ENCODE measurements around the gene APOL1.
"Not testable (repeated sequence)": the region's sequence is repeated elsewhere in the genome, so short reads cannot be mapped to it uniquely, and the experiment has no call there.

APOL1 gene

DNA sequence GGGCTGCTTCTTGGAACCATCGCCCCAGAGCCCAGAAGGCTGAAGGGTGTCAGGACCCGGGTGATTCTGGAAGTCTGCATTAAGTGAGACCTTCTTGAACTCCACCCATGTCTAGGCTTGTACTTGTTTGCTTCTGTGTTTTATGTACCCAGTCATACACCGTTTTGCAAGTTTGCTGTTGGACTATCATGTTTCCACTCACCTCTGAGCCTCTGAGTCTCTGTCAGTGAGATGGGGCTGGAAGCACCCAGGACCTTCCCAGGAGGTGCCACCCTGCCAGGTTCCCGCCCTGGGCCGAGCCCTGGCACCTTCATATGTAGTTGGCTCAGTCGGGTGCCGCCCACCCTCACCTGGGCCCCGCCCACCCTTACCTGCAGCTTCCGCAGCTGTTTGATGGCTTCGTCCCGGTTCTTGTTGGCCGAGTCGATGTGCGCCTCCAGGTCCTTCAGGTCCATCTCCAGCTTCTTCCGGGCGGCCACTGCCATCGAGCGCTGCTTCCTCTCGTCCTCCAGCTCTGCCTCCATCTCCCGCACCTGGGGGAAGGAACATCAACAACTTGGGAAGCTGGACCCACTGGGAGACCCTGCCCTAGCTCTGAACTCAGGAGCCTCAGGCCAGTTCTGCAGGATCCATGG lies 35.1 kb downstream of the APOL1 start:
- H2BK12ac ChIP-seq (ENCODE audit: low read length), result no peak overlapping the region
- H3K23ac ChIP-seq (ENCODE audit: low read depth, low read length, poor library complexity), result no peak overlapping the region
- no peak overlapping the region for H4K8ac ChIP-seq (ENCODE audit: low read depth, low read length)
- no peak overlapping the region for H4K91ac ChIP-seq (ENCODE audit: low read depth, low read length, poor library complexity)
- peaks cover 0 to 3% of the 10 kb centered on the region in 2 donors for H3K4me1 ChIP-seq (ENCODE audit: control insufficient read depth in 2 of 2, insufficient read depth in 1 of 2, low read depth in 1 of 2, low read length in 2 of 2)
- no peak overlapping the region for H2AK5ac ChIP-seq (ENCODE audit: low read depth, low read length)
- H2BK120ac ChIP-seq (ENCODE audit: low read depth, low read length), result no peak overlapping the region
- peaks cover 73 to 83% of the 10 kb centered on the region in 2 donors for H3K36me3 ChIP-seq (replicated peaks in 1 of 2; ENCODE audit: control insufficient read depth in 2 of 2, insufficient read depth in 2 of 2, low read length in 2 of 2)
- no peak overlapping the region for H3K14ac ChIP-seq (ENCODE audit: low read length)
- WGBS, 2 donors (ENCODE audit: extremely low coverage in 2 of 2, insufficient read length in 2 of 2, insufficient replicate concordance in 1 of 2), result no CpG with 5 or more reads among the region's 20 CpGs
- H3K9me3 ChIP-seq (replicated peaks in 1 of 2; ENCODE audit: control insufficient read depth in 2 of 2, insufficient read depth in 1 of 2, low read depth in 1 of 2, low read length in 2 of 2), result peaks cover 0 to 21% of the 10 kb centered on the region in 2 donors
- H3K4ac ChIP-seq (ENCODE audit: low read length), result no peak overlapping the region
- H3K79me1 ChIP-seq (ENCODE audit: low read depth, low read length), result no peaks in the 10 kb centered on the region
- H3K9ac ChIP-seq (ENCODE audit: low read depth, low read length, poor library complexity), result no peak overlapping the region
- no peaks in the 10 kb centered on the region for H3K27me3 ChIP-seq (ENCODE audit: control insufficient read depth in 3 of 3, insufficient read depth in 3 of 3, low read depth in 1 of 3, low read length in 3 of 3)
- H3K18ac ChIP-seq (ENCODE audit: low read length), result no peak overlapping the region
- no peak overlapping the region for H3K27ac ChIP-seq (replicated peaks; ENCODE audit: low read length)
- no peak for DNase-seq (ENCODE audit: low spot score)
- H2AFZ ChIP-seq (ENCODE audit: low read length), result no peak overlapping the region
- H2BK5ac ChIP-seq (ENCODE audit: low read length), result no peak overlapping the region
- H3K4me3 ChIP-seq (ENCODE audit: low read length in 2 of 2), result no peak overlapping the region
- H2BK15ac ChIP-seq (ENCODE audit: low read length), result no peak overlapping the region
- H3K4me2 ChIP-seq (ENCODE audit: insufficient read depth, low read length, poor library complexity, severe bottlenecking), result no peak overlapping the region

GRCh38 chr22:36288571-36289405 lies 35.9 kb downstream of the APOL1 start:
- DNase-seq (ENCODE audit: low spot score), result no peak
- H2BK12ac ChIP-seq (ENCODE audit: low read length), result no peak overlapping the region
- H3K18ac ChIP-seq (ENCODE audit: low read length), result no peak overlapping the region
- no peak overlapping the region for H3K9ac ChIP-seq (ENCODE audit: low read depth, low read length, poor library complexity)
- H3K36me3 ChIP-seq (replicated peaks in 1 of 2; ENCODE audit: control insufficient read depth in 2 of 2, insufficient read depth in 2 of 2, low read length in 2 of 2), result peaks cover 77 to 85% of the 10 kb centered on the region in 2 donors
- no peak overlapping the region for H2BK15ac ChIP-seq (ENCODE audit: low read length)
- H2BK120ac ChIP-seq (ENCODE audit: low read depth, low read length), result no peak overlapping the region
- H3K79me1 ChIP-seq (ENCODE audit: low read depth, low read length), result peaks cover 1% of the 10 kb centered on the region
- no peak overlapping the region for H3K4me3 ChIP-seq (ENCODE audit: low read length in 2 of 2)
- no peaks in the 10 kb centered on the region for H3K27me3 ChIP-seq (ENCODE audit: control insufficient read depth in 3 of 3, insufficient read depth in 3 of 3, low read depth in 1 of 3, low read length in 3 of 3)
- WGBS, 2 donors (ENCODE audit: extremely low coverage in 2 of 2, insufficient read length in 2 of 2, insufficient replicate concordance in 1 of 2), result no CpG with 5 or more reads among the region's 33 CpGs
- H3K23ac ChIP-seq (ENCODE audit: low read depth, low read length, poor library complexity), result no peak overlapping the region
- no peak overlapping the region for H3K4ac ChIP-seq (ENCODE audit: low read length)
- H3K4me1 ChIP-seq (ENCODE audit: control insufficient read depth in 2 of 2, insufficient read depth in 1 of 2, low read depth in 1 of 2, low read length in 2 of 2), result peaks cover 0 to 3% of the 10 kb centered on the region in 2 donors
- no peak overlapping the region for H4K91ac ChIP-seq (ENCODE audit: low read depth, low read length, poor library complexity)
- peaks cover 0 to 24% of the 10 kb centered on the region in 2 donors for H3K9me3 ChIP-seq (replicated peaks in 1 of 2; ENCODE audit: control insufficient read depth in 2 of 2, insufficient read depth in 1 of 2, low read depth in 1 of 2, low read length in 2 of 2)
- H2BK5ac ChIP-seq (ENCODE audit: low read length), result no peak overlapping the region
- H3K27ac ChIP-seq (replicated peaks; ENCODE audit: low read length), result no peak overlapping the region
- H2AK5ac ChIP-seq (ENCODE audit: low read depth, low read length), result no peak overlapping the region
- no peak overlapping the region for H2AFZ ChIP-seq (ENCODE audit: low read length)
- no peak overlapping the region for H4K8ac ChIP-seq (ENCODE audit: low read depth, low read length)
- H3K14ac ChIP-seq (ENCODE audit: low read length), result no peak overlapping the region
- H3K4me2 ChIP-seq (ENCODE audit: insufficient read depth, low read length, poor library complexity, severe bottlenecking), result no peak overlapping the region

GRCh38 chr22:36289406-36289870 lies 36.5 kb downstream of the APOL1 start:
- H3K79me1 ChIP-seq (ENCODE audit: low read depth, low read length), result peaks cover 1% of the 10 kb centered on the region

DNA sequence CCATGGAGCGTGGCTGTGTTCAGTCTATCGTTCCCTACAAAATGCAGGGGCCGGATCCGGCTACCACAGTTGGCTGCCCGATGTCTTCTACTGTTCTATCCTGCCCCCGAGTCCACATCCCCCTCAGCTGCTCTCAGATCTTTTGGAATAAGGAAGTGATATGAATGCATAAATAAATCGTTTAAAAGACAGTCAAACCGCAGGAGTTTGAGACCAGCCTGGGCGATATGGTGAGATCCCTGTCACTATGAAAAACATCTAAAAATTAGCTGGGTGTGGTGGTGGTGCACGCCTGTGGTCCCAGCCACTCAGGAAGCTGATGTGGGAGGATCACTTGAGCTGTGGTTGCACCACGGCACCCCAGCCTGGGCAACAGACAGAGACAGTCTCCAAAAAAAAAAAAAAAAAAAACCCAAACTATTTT lies 37.0 kb downstream of the APOL1 start:
- not testable (repeated sequence) for H2BK120ac ChIP-seq (ENCODE audit: low read depth, low read length); DNase-seq (ENCODE audit: low spot score)

More at GRCh38 chr22:36289406-36289870, 36.5 kb downstream of the APOL1 start:
- no peak overlapping the region for H3K14ac ChIP-seq (ENCODE audit: low read length)
- WGBS, 2 donors (ENCODE audit: extremely low coverage in 2 of 2, insufficient read length in 2 of 2, insufficient replicate concordance in 1 of 2), result no CpG with 5 or more reads among the region's 7 CpGs
- no peak overlapping the region for H3K4ac ChIP-seq (ENCODE audit: low read length)
- H3K4me3 ChIP-seq (ENCODE audit: low read length in 2 of 2), result no peak overlapping the region
- H3K9ac ChIP-seq (ENCODE audit: low read depth, low read length, poor library complexity), result no peak overlapping the region
- no peak overlapping the region for H2AK5ac ChIP-seq (ENCODE audit: low read depth, low read length)
- H3K27me3 ChIP-seq (ENCODE audit: control insufficient read depth in 3 of 3, insufficient read depth in 3 of 3, low read depth in 1 of 3, low read length in 3 of 3), result no peaks in the 10 kb centered on the region
- no peak overlapping the region for H2BK120ac ChIP-seq (ENCODE audit: low read depth, low read length)
- no peak overlapping the region for H3K4me2 ChIP-seq (ENCODE audit: insufficient read depth, low read length, poor library complexity, severe bottlenecking)
- H3K4me1 ChIP-seq (ENCODE audit: control insufficient read depth in 2 of 2, insufficient read depth in 1 of 2, low read depth in 1 of 2, low read length in 2 of 2), result peaks cover 0 to 3% of the 10 kb centered on the region in 2 donors
- no peak overlapping the region for H2BK5ac ChIP-seq (ENCODE audit: low read length)
- H4K91ac ChIP-seq (ENCODE audit: low read depth, low read length, poor library complexity), result no peak overlapping the region
- H2BK15ac ChIP-seq (ENCODE audit: low read length), result no peak overlapping the region
- H2AFZ ChIP-seq (ENCODE audit: low read length), result no peak overlapping the region
- no peak overlapping the region for H2BK12ac ChIP-seq (ENCODE audit: low read length)
- no peak for DNase-seq (ENCODE audit: low spot score)
- H3K27ac ChIP-seq (replicated peaks; ENCODE audit: low read length), result no peak overlapping the region
- H3K9me3 ChIP-seq (replicated peaks in 1 of 2; ENCODE audit: control insufficient read depth in 2 of 2, insufficient read depth in 1 of 2, low read depth in 1 of 2, low read length in 2 of 2), result peaks cover 0 to 24% of the 10 kb centered on the region in 2 donors
- peaks cover 77 to 85% of the 10 kb centered on the region in 2 donors for H3K36me3 ChIP-seq (replicated peaks in 1 of 2; ENCODE audit: control insufficient read depth in 2 of 2, insufficient read depth in 2 of 2, low read length in 2 of 2)
- no peak overlapping the region for H3K18ac ChIP-seq (ENCODE audit: low read length)
- H4K8ac ChIP-seq (ENCODE audit: low read depth, low read length), result peak overlapping the region; percentile 43
- H3K23ac ChIP-seq (ENCODE audit: low read depth, low read length, poor library complexity), result no peak overlapping the region

More for the DNA sequence above, 37.0 kb downstream of the APOL1 start:
- not testable (repeated sequence) for H2BK5ac ChIP-seq (ENCODE audit: low read length); H3K23ac ChIP-seq (ENCODE audit: low read depth, low read length, poor library complexity); H2BK12ac ChIP-seq (ENCODE audit: low read length); H3K4me1 ChIP-seq (ENCODE audit: control insufficient read depth in 2 of 2, insufficient read depth in 1 of 2, low read depth in 1 of 2, low read length in 2 of 2); H4K91ac ChIP-seq (ENCODE audit: low read depth, low read length, poor library complexity); H3K79me1 ChIP-seq (ENCODE audit: low read depth, low read length); H3K14ac ChIP-seq (ENCODE audit: low read length); H3K27me3 ChIP-seq (ENCODE audit: control insufficient read depth in 3 of 3, insufficient read depth in 3 of 3, low read depth in 1 of 3, low read length in 3 of 3); H2AK5ac ChIP-seq (ENCODE audit: low read depth, low read length); H3K4me3 ChIP-seq (ENCODE audit: low read length in 2 of 2); H3K27ac ChIP-seq (replicated peaks; ENCODE audit: low read length); H3K18ac ChIP-seq (ENCODE audit: low read length); H3K4me2 ChIP-seq (ENCODE audit: insufficient read depth, low read length, poor library complexity, severe bottlenecking); H2AFZ ChIP-seq (ENCODE audit: low read length); H3K9ac ChIP-seq (ENCODE audit: low read depth, low read length, poor library complexity); H2BK15ac ChIP-seq (ENCODE audit: low read length); H3K4ac ChIP-seq (ENCODE audit: low read length)
- Histone ChIP-seq H4K8ac (ENCODE audit: low read depth, low read length) (peak overlapping the region; percentile 43), H3K9me3 (replicated peaks in 1 of 2; ENCODE audit: control insufficient read depth in 2 of 2, insufficient read depth in 1 of 2, low read depth in 1 of 2, low read length in 2 of 2) (peaks cover 0 to 24% of the 10 kb centered on the region in 2 donors), H3K36me3 (replicated peaks in 1 of 2; ENCODE audit: control insufficient read depth in 2 of 2, insufficient read depth in 2 of 2, low read length in 2 of 2) (peaks cover 77 to 85% of the 10 kb centered on the region in 2 donors)
- no CpG with 5 or more reads among the region's 11 CpGs for WGBS, 2 donors (ENCODE audit: extremely low coverage in 2 of 2, insufficient read length in 2 of 2, insufficient replicate concordance in 1 of 2)

Data from neuronal stem cell (in vitro differentiated cells).